ENCODE measurements around the gene TRPC6.

The TRPC6 gene

GRCh38 chr11:101612481-101612880 is 28.7 kb upstream of the TRPC6 start:
- no peak overlapping the region for H3K4me2 ChIP-seq (ENCODE audit: low read length)
- no peaks in the 10 kb centered on the region for H3K4me1 ChIP-seq (ENCODE audit: low read length)
- H2AFZ ChIP-seq (ENCODE audit: low read depth, low read length), result no peak overlapping the region
- no peaks in the 10 kb centered on the region for H4K20me1 ChIP-seq (ENCODE audit: insufficient read depth, low read length)
- no peak overlapping the region for H3K9ac ChIP-seq (ENCODE audit: low read length)
- no peak overlapping the region for H3K4me3 ChIP-seq (ENCODE audit: low read length)
- no peaks in the 10 kb centered on the region for H3K27me3 ChIP-seq (ENCODE audit: low read depth, low read length)
- no peak overlapping the region for H3K27ac ChIP-seq (ENCODE audit: low read length)
- no peaks in the 10 kb centered on the region for H3K9me3 ChIP-seq (ENCODE audit: insufficient read depth, low read length)
- H3K36me3 ChIP-seq (replicated peaks; ENCODE audit: low read depth, low read length), result no peaks in the 10 kb centered on the region
- no peak for TF ChIP-seq CTCF (IDR thresholded peaks at IDR 0.05; ENCODE audit: low read depth, low read length)
- no peak for TF ChIP-seq EZH2phosphoT487 (IDR thresholded peaks at IDR 0.05; ENCODE audit: low read depth)
- H3K79me2 ChIP-seq (ENCODE audit: low read length), result no peaks in the 10 kb centered on the region

- Histone ChIP-seq H3K9me3 (ENCODE audit: insufficient read depth, low read length) (no peaks in the 10 kb centered on the region), H4K20me1 (ENCODE audit: insufficient read depth, low read length) (no peaks in the 10 kb centered on the region), H2AFZ (ENCODE audit: low read depth, low read length) (no peak overlapping the region), H3K79me2 (ENCODE audit: low read length) (no peaks in the 10 kb centered on the region), H3K27me3 (ENCODE audit: low read depth, low read length) (no peaks in the 10 kb centered on the region), H3K4me3 (ENCODE audit: low read length) (no peak overlapping the region), H3K4me2 (ENCODE audit: low read length) (no peak overlapping the region), H3K9ac (ENCODE audit: low read length) (no peak overlapping the region), H3K36me3 (replicated peaks; ENCODE audit: low read depth, low read length) (no peaks in the 10 kb centered on the region), H3K27ac (ENCODE audit: low read length) (no peak overlapping the region), H3K4me1 (ENCODE audit: low read length) (no peaks in the 10 kb centered on the region)
- TF ChIP-seq EZH2phosphoT487 (IDR thresholded peaks at IDR 0.05; ENCODE audit: low read depth) (no peak), CTCF (IDR thresholded peaks at IDR 0.05; ENCODE audit: low read depth, low read length) (no peak)
Measured at GRCh38 chr11:101600924-101601323, 17.1 kb upstream of the TRPC6 start.

GRCh38 chr11:101586965-101587364 is 3.2 kb upstream of the TRPC6 start:
- Histone ChIP-seq H3K27ac (ENCODE audit: low read length) (no peak overlapping the region), H3K79me2 (ENCODE audit: low read length) (no peaks in the 10 kb centered on the region), H3K27me3 (ENCODE audit: low read depth, low read length) (no peaks in the 10 kb centered on the region), H3K4me2 (ENCODE audit: low read length) (no peak overlapping the region), H3K4me1 (ENCODE audit: low read length) (no peaks in the 10 kb centered on the region), H2AFZ (ENCODE audit: low read depth, low read length) (no peak overlapping the region), H3K4me3 (ENCODE audit: low read length) (no peak overlapping the region), H3K36me3 (replicated peaks; ENCODE audit: low read depth, low read length) (no peaks in the 10 kb centered on the region), H3K9me3 (ENCODE audit: insufficient read depth, low read length) (no peaks in the 10 kb centered on the region), H4K20me1 (ENCODE audit: insufficient read depth, low read length) (no peaks in the 10 kb centered on the region), H3K9ac (ENCODE audit: low read length) (no peak overlapping the region)
- TF ChIP-seq CTCF (IDR thresholded peaks at IDR 0.05; ENCODE audit: low read depth, low read length) (no peak), EZH2phosphoT487 (IDR thresholded peaks at IDR 0.05; ENCODE audit: low read depth) (no peak)

- Histone ChIP-seq H4K20me1 (ENCODE audit: insufficient read depth, low read length) (no peaks in the 10 kb centered on the region), H3K36me3 (replicated peaks; ENCODE audit: low read depth, low read length) (no peaks in the 10 kb centered on the region), H3K9me3 (ENCODE audit: insufficient read depth, low read length) (no peaks in the 10 kb centered on the region), H2AFZ (ENCODE audit: low read depth, low read length) (no peak overlapping the region), H3K27me3 (ENCODE audit: low read depth, low read length) (no peaks in the 10 kb centered on the region), H3K4me2 (ENCODE audit: low read length) (no peak overlapping the region), H3K9ac (ENCODE audit: low read length) (no peak overlapping the region), H3K27ac (ENCODE audit: low read length) (no peak overlapping the region), H3K4me1 (ENCODE audit: low read length) (no peaks in the 10 kb centered on the region), H3K79me2 (ENCODE audit: low read length) (no peaks in the 10 kb centered on the region), H3K4me3 (ENCODE audit: low read length) (no peak overlapping the region)
- TF ChIP-seq CTCF (IDR thresholded peaks at IDR 0.05; ENCODE audit: low read depth, low read length) (no peak), EZH2phosphoT487 (IDR thresholded peaks at IDR 0.05; ENCODE audit: low read depth) (no peak)
Measured at GRCh38 chr11:101584655-101585054, 848 bp upstream of the TRPC6 start.
